GM18499 (cell line): ENCODE measurements around the gene ITIH4.
"Not testable (repeated sequence)": the region's sequence is repeated elsewhere in the genome, so short reads cannot be mapped to it uniquely, and the experiment has no call there.

ENCODE experiments used
- ATAC-seq: cut with Tn5 transposase; IDR thresholded peaks from one replicate; pipeline ENCODE4 v1.9.1; 2021; ENCODE audit warnings: moderate number of reproducible peaks; ENCODE audit not compliant: insufficient read depth, unreplicated experiment

ITIH4 gene

GRCh38 chr3:52787246-52787645 lies 43.2 kb downstream of the ITIH4 start:
- ATAC-seq = no peak

GRCh38 chr3:52786330-52787215 lies 43.9 kb downstream of the ITIH4 start:
- ATAC-seq = no peak

- ATAC-seq = no peak
These were observed 45.4 kb downstream of the ITIH4 start for GRCh38 chr3:52784931-52785590.

GRCh38 chr3:52784021-52784621 lies 46.4 kb downstream of the ITIH4 start:
- no peak for ATAC-seq

- ATAC-seq = no peak
These were observed 47.3 kb downstream of the ITIH4 start for GRCh38 chr3:52783211-52783555.

GRCh38 chr3:52782412-52783210 lies 47.9 kb downstream of the ITIH4 start:
- no peak for ATAC-seq

GRCh38 chr3:52781741-52782140 lies 48.7 kb downstream of the ITIH4 start:
- ATAC-seq = no peak

GRCh38 chr3:52779837-52780585 lies 50.5 kb downstream of the ITIH4 start:
- ATAC-seq = no peak

GRCh38 chr3:52779011-52779836 lies 51.2 kb downstream of the ITIH4 start:
- ATAC-seq = no peak

- ATAC-seq = no peak
These were observed 52.3 kb downstream of the ITIH4 start for GRCh38 chr3:52777959-52778805.

GRCh38 chr3:52777127-52777958 lies 53.1 kb downstream of the ITIH4 start, which contains the start of gene ITIH1:
TSS of gene ITIH1 (plus strand) at chr3:52777599. CDS start at chr3:52777616, 17 bp downstream.
- ATAC-seq = no peak

- not testable (repeated sequence) for ATAC-seq
These were observed 54.0 kb downstream of the ITIH4 start for GRCh38 chr3:52776486-52776885.

GRCh38 chr3:52775877-52776276 lies 54.6 kb downstream of the ITIH4 start:
- ATAC-seq = no peak

- ATAC-seq = no peak
These were observed 55.3 kb downstream of the ITIH4 start for GRCh38 chr3:52774901-52775864.

- no peak for ATAC-seq
These were observed 56.3 kb downstream of the ITIH4 start for GRCh38 chr3:52774066-52774713.
